ENCODE measurements around the gene BAD.

The BAD gene

DNA sequence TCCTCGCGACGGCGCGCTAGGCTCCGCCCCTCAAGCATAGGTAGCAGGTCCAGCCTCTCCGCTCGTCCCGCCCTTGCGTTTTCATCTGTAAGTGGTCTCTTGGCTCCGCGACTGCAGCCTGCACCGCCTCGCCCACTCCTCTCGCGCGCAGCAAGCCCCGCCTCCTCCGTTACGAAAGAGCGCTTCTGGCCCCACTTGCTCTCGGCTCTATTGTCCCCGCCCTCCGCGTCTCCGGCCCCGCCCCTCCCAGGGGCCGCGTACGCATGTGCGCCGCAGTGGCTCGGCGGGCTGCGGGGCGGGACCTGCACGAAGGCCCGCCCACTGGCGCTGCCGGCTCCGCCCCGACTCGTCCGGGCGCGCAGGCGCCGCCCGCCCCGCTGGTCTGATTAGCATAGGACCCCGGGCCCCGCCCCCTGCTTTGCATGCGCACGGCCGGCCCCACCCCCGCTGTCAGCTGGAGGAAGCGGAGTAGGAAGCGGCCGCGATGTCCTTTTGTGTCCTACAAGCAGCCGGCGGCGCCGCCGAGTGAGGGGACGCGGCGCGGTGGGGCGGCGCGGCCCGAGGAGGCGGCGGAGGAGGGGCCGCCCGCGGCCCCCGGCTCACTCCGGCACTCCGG, 20.7 kb upstream of the BAD start, which contains the start of gene ESRRA:
Gene ESRRA, plus strand, starts transcription at position 450 of the 616 bp plus-strand sequence. CDS start 1,656 bp downstream, outside the sequence.
- TF ChIP-seq, protein P1, sequence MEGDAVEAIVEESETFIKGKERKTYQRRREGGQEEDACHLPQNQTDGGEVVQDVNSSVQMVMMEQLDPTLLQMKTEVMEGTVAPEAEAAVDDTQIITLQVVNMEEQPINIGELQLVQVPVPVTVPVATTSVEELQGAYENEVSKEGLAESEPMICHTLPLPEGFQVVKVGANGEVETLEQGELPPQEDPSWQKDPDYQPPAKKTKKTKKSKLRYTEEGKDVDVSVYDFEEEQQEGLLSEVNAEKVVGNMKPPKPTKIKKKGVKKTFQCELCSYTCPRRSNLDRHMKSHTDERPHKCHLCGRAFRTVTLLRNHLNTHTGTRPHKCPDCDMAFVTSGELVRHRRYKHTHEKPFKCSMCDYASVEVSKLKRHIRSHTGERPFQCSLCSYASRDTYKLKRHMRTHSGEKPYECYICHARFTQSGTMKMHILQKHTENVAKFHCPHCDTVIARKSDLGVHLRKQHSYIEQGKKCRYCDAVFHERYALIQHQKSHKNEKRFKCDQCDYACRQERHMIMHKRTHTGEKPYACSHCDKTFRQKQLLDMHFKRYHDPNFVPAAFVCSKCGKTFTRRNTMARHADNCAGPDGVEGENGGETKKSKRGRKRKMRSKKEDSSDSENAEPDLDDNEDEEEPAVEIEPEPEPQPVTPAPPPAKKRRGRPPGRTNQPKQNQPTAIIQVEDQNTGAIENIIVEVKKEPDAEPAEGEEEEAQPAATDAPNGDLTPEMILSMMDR (IDR thresholded peaks at IDR 0.05; ENCODE audit: low read length, missing control alignments): no peak
- DNase-seq (ENCODE audit: low read depth): peak; percentile 98

DNA sequence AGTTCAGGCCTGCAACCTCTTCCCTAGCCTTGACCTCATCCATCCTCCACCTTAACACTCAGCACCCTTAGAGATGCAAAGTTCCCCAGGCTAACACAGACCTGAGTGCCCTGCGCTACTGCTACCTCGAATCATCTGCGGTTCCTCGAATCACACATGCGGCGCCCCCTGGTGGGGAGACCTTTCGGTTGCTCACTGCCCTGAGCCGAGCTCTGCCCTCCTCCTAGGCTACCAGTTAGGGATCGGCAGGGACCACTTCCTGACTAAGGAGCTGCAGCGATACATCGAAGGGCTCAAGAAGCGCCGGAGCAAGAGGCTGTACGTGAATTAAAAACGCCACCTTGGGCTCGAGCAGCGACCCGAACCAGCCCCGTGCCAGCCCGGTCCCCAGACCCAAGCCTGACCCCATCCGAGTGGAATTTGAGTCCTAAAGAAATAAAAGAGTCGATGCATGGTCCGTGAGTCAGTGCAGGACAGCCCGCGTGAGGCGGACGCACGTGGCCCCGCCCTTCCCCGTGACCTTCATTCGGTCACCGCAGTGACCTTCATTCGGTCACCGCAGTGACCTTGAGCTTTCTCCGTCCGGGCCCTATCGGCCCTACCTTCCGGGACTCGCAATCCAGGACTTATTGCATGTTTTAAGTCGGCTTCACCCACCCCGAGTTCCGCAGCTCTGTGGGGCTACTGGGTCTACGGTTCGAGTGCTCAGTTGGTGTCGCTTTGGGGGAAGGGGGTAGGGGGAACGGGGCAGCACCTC, 20.0 kb upstream of the BAD start:
- DNase-seq (ENCODE audit: low read depth): peak; percentile 92
- H3K4me3 ChIP-seq (replicated peaks; ENCODE audit: low read depth, low read length): peak overlapping the region; percentile 68
- TF ChIP-seq, protein P1 (IDR thresholded peaks at IDR 0.05; ENCODE audit: low read length, missing control alignments): peak; percentile 82

More for the DNA sequence above, 20.7 kb upstream of the BAD start, which contains the start of gene ESRRA:
- H3K4me3 ChIP-seq (replicated peaks; ENCODE audit: low read depth, low read length): peak within 1 kb of the TSS; percentile 74

DNA sequence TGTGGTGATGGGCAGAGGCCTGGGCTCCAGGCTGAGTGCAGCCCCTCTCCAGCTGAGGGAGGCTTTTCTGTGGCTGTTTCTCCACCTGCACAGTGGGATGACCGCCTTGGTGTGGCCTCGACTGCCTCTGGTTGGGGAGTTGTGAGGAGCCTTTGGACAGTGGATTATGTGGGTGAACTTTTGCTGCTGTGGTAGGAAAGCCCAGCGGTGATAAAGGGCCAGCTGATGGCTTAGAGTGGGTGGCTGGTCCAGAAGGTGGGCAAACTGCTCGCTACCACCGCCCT, 19.5 kb upstream of the BAD start:
- TF ChIP-seq, protein P1 (IDR thresholded peaks at IDR 0.05; ENCODE audit: low read length, missing control alignments): no peak
- peak overlapping the region; percentile 68 for H3K4me3 ChIP-seq (replicated peaks; ENCODE audit: low read depth, low read length)
- no peak for DNase-seq (ENCODE audit: low read depth)

GRCh38 chr11:64303109-64304031, 18.9 kb upstream of the BAD start:
- no peak overlapping the region for H3K4me3 ChIP-seq (replicated peaks; ENCODE audit: low read depth, low read length)
- no peak for DNase-seq (ENCODE audit: low read depth)

GRCh38 chr11:64299847-64300648, 15.6 kb upstream of the BAD start, which contains the start of gene CATSPERZ:
Gene CATSPERZ, plus strand, starts transcription at chr11:64300358. Its CDS starts 53 bp downstream, at chr11:64300411.
- H3K4me3 ChIP-seq (replicated peaks; ENCODE audit: low read depth, low read length): peak within 1 kb of the TSS; percentile 40
- no peak for DNase-seq (ENCODE audit: low read depth)
- TF ChIP-seq, protein P1 (IDR thresholded peaks at IDR 0.05; ENCODE audit: low read length, missing control alignments): no peak

More at GRCh38 chr11:64303109-64304031, 18.9 kb upstream of the BAD start:
- TF ChIP-seq, protein P1 (IDR thresholded peaks at IDR 0.05; ENCODE audit: low read length, missing control alignments): no peak

Data from fibroblast of pulmonary artery (primary cell).